Neural progenitor cell (in vitro differentiated cells): Measurements from ENCODE around the gene SLC15A3.

Experiments used
- CTCF ChIP-seq: fragments of 200-600 bp; sonication (generic); IDR thresholded peaks from 2 replicates; pipeline ENCODE4 v1.5.1; 2017; ENCODE audit warnings: antibody characterized with exemption, mild to moderate bottlenecking
- EZH2phosphoT487 ChIP-seq: fragments of 200-600 bp; sonication (generic); IDR thresholded peaks from 2 replicates; pipeline ENCODE4 v1.6.1; 2017; ENCODE audit warnings: antibody characterized with exemption

GRCh38 chr11:60924110-60924905 lies 27.7 kb downstream of the SLC15A3 start, which contains the start of gene TMEM132A:
- TF ChIP-seq CTCF (no peak), EZH2phosphoT487 (no peak)
